DOHH2 (cell line): Measurements from ENCODE around the gene UBL3.

Experiments used
- EZH2phosphoT487 ChIP-seq: fragments of 200-600 bp; sonication (generic); IDR thresholded peaks from 2 replicates; pipeline ENCODE4 v1.6.1; 2017; ENCODE audit warnings: borderline replicate concordance, mild to moderate bottlenecking, antibody characterized with exemption, low read length, moderate library complexity, mixed read lengths
- TF ChIP-seq, protein P1 (sequence below): fragments of 200-600 bp; sonication (generic); IDR thresholded peaks from one replicate; pipeline ENCODE4 v1.5.1; 2014; ENCODE audit warnings: antibody characterized with exemption, mild to moderate bottlenecking, low read depth, low read length; ENCODE audit not compliant: poor library complexity, severe bottlenecking

DNA sequence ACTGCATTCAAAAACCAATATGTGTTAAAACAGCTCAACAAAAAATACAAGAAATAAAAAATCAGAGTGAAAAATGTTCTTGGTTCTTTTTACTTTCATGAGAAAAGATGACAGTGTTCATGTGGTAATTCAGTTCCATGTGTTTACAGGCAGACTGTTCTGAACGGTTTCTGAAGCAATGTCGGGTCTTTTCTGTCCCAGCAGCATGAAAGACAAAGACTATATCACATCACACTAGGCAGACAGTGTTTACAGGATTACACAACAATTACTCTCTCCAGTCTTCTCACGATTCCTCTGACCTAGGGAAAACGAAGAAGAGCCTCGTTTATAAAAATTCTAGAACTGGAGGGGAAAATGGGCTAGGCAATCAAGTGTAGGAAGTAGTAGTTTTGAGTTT lies 83.4 kb downstream of the UBL3 start:
- TF ChIP-seq, protein P1, sequence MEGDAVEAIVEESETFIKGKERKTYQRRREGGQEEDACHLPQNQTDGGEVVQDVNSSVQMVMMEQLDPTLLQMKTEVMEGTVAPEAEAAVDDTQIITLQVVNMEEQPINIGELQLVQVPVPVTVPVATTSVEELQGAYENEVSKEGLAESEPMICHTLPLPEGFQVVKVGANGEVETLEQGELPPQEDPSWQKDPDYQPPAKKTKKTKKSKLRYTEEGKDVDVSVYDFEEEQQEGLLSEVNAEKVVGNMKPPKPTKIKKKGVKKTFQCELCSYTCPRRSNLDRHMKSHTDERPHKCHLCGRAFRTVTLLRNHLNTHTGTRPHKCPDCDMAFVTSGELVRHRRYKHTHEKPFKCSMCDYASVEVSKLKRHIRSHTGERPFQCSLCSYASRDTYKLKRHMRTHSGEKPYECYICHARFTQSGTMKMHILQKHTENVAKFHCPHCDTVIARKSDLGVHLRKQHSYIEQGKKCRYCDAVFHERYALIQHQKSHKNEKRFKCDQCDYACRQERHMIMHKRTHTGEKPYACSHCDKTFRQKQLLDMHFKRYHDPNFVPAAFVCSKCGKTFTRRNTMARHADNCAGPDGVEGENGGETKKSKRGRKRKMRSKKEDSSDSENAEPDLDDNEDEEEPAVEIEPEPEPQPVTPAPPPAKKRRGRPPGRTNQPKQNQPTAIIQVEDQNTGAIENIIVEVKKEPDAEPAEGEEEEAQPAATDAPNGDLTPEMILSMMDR, result no peak
- TF ChIP-seq EZH2phosphoT487, result no peak
